SK-N-SH (cell line): Measurements from ENCODE around the gene DSG3. TPM values are rescaled to one million over a fixed set of nuclear protein-coding genes. Genes with fewer than 3 reads are reported as not detected.
A peak's percentile ranks its signal among the peaks of the same experiment; 100 is the strongest.

Source experiments
- CTCF ChIA-PET: fragments of 300-600, 350-600 bp; formaldehyde crosslinking; extraction: SDS; loops from one replicate; lab custom pipeline; 2021; lab: Yijun Ruan, JAX
- POLR2A ChIA-PET: fragments of 350-600 bp; sonication (Branson Sonifier 250); formaldehyde crosslinking; extraction: SDS; loops from one replicate; lab custom pipeline; 2020; ENCODE audit warnings: antibody characterized with exemption, inconsistent platforms; lab: Yijun Ruan, JAX
- DNase-seq: peaks from one replicate; pipeline ENCODE4 v3.0.0; 2012
- H2AFZ ChIP-seq: fragments of 200-600 bp; sonication (generic); 2 replicates; pipeline ENCODE4 v1.8.1; 2016; ENCODE audit warnings: antibody characterized with exemption, mild to moderate bottlenecking, low read depth
- H3F3A ChIP-seq: fragments of 200-600 bp; sonication (generic); replicated peaks from 2 replicates; pipeline ENCODE3; 2016; ENCODE audit warnings: antibody characterized with exemption, mild to moderate bottlenecking; ENCODE audit not compliant: insufficient read depth
- H3K27ac ChIP-seq, 2 experiments: fragments of 200-500 bp in 1 of 2; fragments of 200-600 bp in 1 of 2; sonication (Bioruptor generic) in 1 of 2; sonication (generic), shearing (Covaris generic) in 1 of 2; 2 replicates each; pipeline versions ENCODE4 v1.5.1 to v1.6.1; 2014 to 2016; ENCODE audit warnings: low read depth in 2 of 2, inconsistent platforms in 1 of 2, low read length in 1 of 2, mild to moderate bottlenecking in 1 of 2, mixed read lengths in 1 of 2
- H3K27me3 ChIP-seq: fragments of 200-600 bp; sonication (generic), shearing (Covaris generic); 2 replicates; pipeline ENCODE4 v1.6.1; 2016; ENCODE audit warnings: mixed run types; ENCODE audit not compliant: insufficient read depth
- H3K36me3 ChIP-seq, 2 experiments: fragments of 200-500 bp in 1 of 2; fragments of 200-600 bp in 1 of 2; sonication (Bioruptor generic) in 1 of 2; sonication (generic) in 1 of 2; replicated peaks in 1 of 2; 2 replicates each; pipeline versions ENCODE3 to v1.5.1; 2014 to 2016; ENCODE audit warnings: low read length in 1 of 2, mild to moderate bottlenecking in 1 of 2; ENCODE audit not compliant: insufficient read depth in 2 of 2, control insufficient read depth in 1 of 2
- H3K4me1 ChIP-seq, 2 experiments: fragments of 200-500 bp in 1 of 2; fragments of 200-600 bp in 1 of 2; sonication (Bioruptor generic) in 1 of 2; sonication (generic), shearing (Covaris generic) in 1 of 2; 2 replicates each; pipeline versions ENCODE4 v1.5.1 to v1.6.1; 2014 to 2016; ENCODE audit warnings: low read depth in 1 of 2, low read length in 1 of 2, mixed run types in 1 of 2; ENCODE audit not compliant: insufficient read depth in 2 of 2, control insufficient read depth in 1 of 2
- H3K4me2 ChIP-seq: fragments of 200-600 bp; sonication (generic), shearing (Covaris generic); 2 replicates; pipeline ENCODE4 v1.6.1; 2017; ENCODE audit warnings: mixed run types
- H3K4me3 ChIP-seq, 2 experiments: fragments of 200-500 bp in 1 of 2; fragments of 200-600 bp in 1 of 2; sonication (Bioruptor generic) in 1 of 2; sonication (generic), shearing (Covaris generic) in 1 of 2; 2 replicates each; pipeline versions ENCODE4 v1.5.1 to v1.8.1; 2014 to 2016; ENCODE audit warnings: low read depth in 2 of 2, inconsistent platforms in 1 of 2, low read length in 1 of 2, mild to moderate bottlenecking in 1 of 2, mixed read lengths in 1 of 2, moderate library complexity in 1 of 2
- H3K79me2 ChIP-seq: fragments of 200-600 bp; sonication (generic); 2 replicates; pipeline ENCODE4 v1.8.1; 2017; ENCODE audit warnings: mild to moderate bottlenecking; ENCODE audit not compliant: insufficient read depth
- H3K9ac ChIP-seq: fragments of 200-600 bp; sonication (generic); 2 replicates; pipeline ENCODE4 v1.6.1; 2017; ENCODE audit warnings: mixed run types
- H3K9me2 ChIP-seq: fragments of 200-600 bp; sonication (generic); 2 replicates; pipeline ENCODE4 v1.6.1; 2017; ENCODE audit warnings: mixed run types
- H3K9me3 ChIP-seq: fragments of 200-600 bp; sonication (generic); 2 replicates; pipeline ENCODE4 v1.6.1; 2017; ENCODE audit warnings: mixed run types, mild to moderate bottlenecking, moderate library complexity
- H4K20me1 ChIP-seq: fragments of 200-600 bp; sonication (generic); 2 replicates; pipeline ENCODE4 v1.6.1; 2017; ENCODE audit warnings: mild to moderate bottlenecking, mixed run types; ENCODE audit not compliant: insufficient read depth
- CHD2 ChIP-seq: fragments of 150-350 bp; IDR thresholded peaks from 2 replicates; pipeline ENCODE4 v1.6.1; 2018; ENCODE audit warnings: low read length; ENCODE audit not compliant: partially characterized antibody
- EZH2phosphoT487 ChIP-seq: fragments of 200-600 bp; sonication (generic); IDR thresholded peaks from 2 replicates; pipeline ENCODE4 v1.6.1; 2017; ENCODE audit warnings: low read depth, mixed run types, mild to moderate bottlenecking, antibody characterized with exemption, moderate library complexity, borderline replicate concordance
- FOSL2 ChIP-seq: IDR thresholded peaks from 2 replicates; pipeline ENCODE4 v1.4.0; 2012; ENCODE audit warnings: low read depth, mild to moderate bottlenecking, moderate library complexity, borderline replicate concordance
- FOXJ3 ChIP-seq: sonication (generic); formaldehyde crosslinking; IDR thresholded peaks from 2 replicates; pipeline ENCODE4 v1.5.1; 2020; ENCODE audit warnings: mild to moderate bottlenecking, missing genetic modification reagents
- JUND ChIP-seq: IDR thresholded peaks from 2 replicates; pipeline ENCODE4 v1.4.0; 2012
- NRF1 ChIP-seq: IDR thresholded peaks from 2 replicates; pipeline ENCODE4 v1.6.1; 2012; ENCODE audit warnings: low read depth, mild to moderate bottlenecking, low read length
- PBX3 ChIP-seq: IDR thresholded peaks from 2 replicates; pipeline ENCODE4; 2012
- SMC3 ChIP-seq: IDR thresholded peaks from 2 replicates; pipeline ENCODE4 v1.6.1; 2012; ENCODE audit warnings: low read depth, low read length, improper control_type of control experiment
- TCF12 ChIP-seq: IDR thresholded peaks from 2 replicates; pipeline ENCODE4 v1.4.0; 2012
- ZBTB33 ChIP-seq: IDR thresholded peaks from 2 replicates; pipeline ENCODE4 v1.4.0; 2012; ENCODE audit warnings: low read depth, borderline replicate concordance
- WGBS: methylation state at CpG from one replicate; pipeline ENCODE4 v1.1.6; 2017; ENCODE audit warnings: low lambda C conversion rate; 5-methylcytosine and 5-hydroxymethylcytosine counted together
- polyA plus RNA-seq, 3 experiments: library from polyadenylated mRNA; depleted of rRNA; stranded (reverse); fragments of >200 nt; gene quantifications; 2 replicates each; pipeline ENCODE4 v1.2.3, GENCODE V29; 2012

DSG3 gene
- polyA plus RNA-seq, 1 of the 3 experiments (the other 2 are of a cell fraction) = 0.02 TPM

- H3K27me3 ChIP-seq = peaks cover 15% of the 10 kb centered on the region; the same call in 1 of the 2 replicates
- TF ChIP-seq FOSL2 (peak; percentile 80; the same call in 1 of the 2 replicates), JUND (peak; percentile 67), SMC3 (no peak), NRF1 (no peak)
- TF ChIP-seq, all 33 proteins: peak for 2
- H3K9ac ChIP-seq = no peak overlapping the region
- H3K4me1 ChIP-seq = no peaks in the 10 kb centered on the region
- 22% methylated on average over 3 of the region's 3 CpGs for WGBS
- peak overlapping the region; percentile 8; the same call in 1 of the 2 replicates for H3K4me2 ChIP-seq
- ChIA-PET CTCF (interaction anchor here (0.8 kb wide), 1 partner anchor 40 kb away, joined by 3 read pairs; no protein-coding TSS in a partner anchor), POLR2A (no interaction called here)
- H2AFZ ChIP-seq = peak overlapping the region; percentile 28; the same call in 1 of the 2 replicates
- H3K36me3 ChIP-seq = no peaks in the 10 kb centered on the region
- no peaks in the 10 kb centered on the region for H4K20me1 ChIP-seq
- no peak for DNase-seq
- no peaks in the 10 kb centered on the region for H3K9me2 ChIP-seq
- H3K4me3 ChIP-seq = no peak overlapping the region
- H3K27ac ChIP-seq = peak overlapping the region in 1 of 2 experiments; percentile 34; a peak in 2 of 4 replicates
- H3F3A ChIP-seq = peaks cover 6% of the 10 kb centered on the region
- no peaks in the 10 kb centered on the region for H3K79me2 ChIP-seq
- no peaks in the 10 kb centered on the region for H3K9me3 ChIP-seq
These were observed 6.6 kb downstream of the DSG3 start for GRCh38 chr18:31454066-31454708.

GRCh38 chr18:31469629-31470028 lies 22.1 kb downstream of the DSG3 start:
- H3K4me2 ChIP-seq = no peak overlapping the region
- no peak overlapping the region for H2AFZ ChIP-seq
- no peak for TF ChIP-seq ZBTB33
- no peak for TF ChIP-seq PBX3
- no peak for TF ChIP-seq TCF12
- TF ChIP-seq EZH2phosphoT487 = no peak
- no peak for TF ChIP-seq CHD2
- no peak for TF ChIP-seq FOXJ3 (CRISPR knock-in tag)
- no peak overlapping the region for H3K4me3 ChIP-seq
- no peaks in the 10 kb centered on the region for H3K79me2 ChIP-seq
- no peaks in the 10 kb centered on the region for H3K9me2 ChIP-seq
- WGBS = 27% methylated on average over 1 of the region's 1 CpG
- H4K20me1 ChIP-seq = no peaks in the 10 kb centered on the region
- H3K27me3 ChIP-seq = peaks cover 20% of the 10 kb centered on the region; the same call in 1 of the 2 replicates
- no peak overlapping the region for H3K9ac ChIP-seq
- H3K36me3 ChIP-seq = no peaks in the 10 kb centered on the region
- ChIA-PET CTCF (no interaction called here), POLR2A (no interaction called here)
- H3K9me3 ChIP-seq = no peaks in the 10 kb centered on the region
- H3F3A ChIP-seq = no peaks in the 10 kb centered on the region
- no peak for DNase-seq
- H3K4me1 ChIP-seq = no peaks in the 10 kb centered on the region
- H3K27ac ChIP-seq = no peak overlapping the region
